Activated CD4-positive, CD25-positive, alpha-beta regulatory T cell (primary cell): ENCODE measurements around the gene COQ8B.
"Not testable (repeated sequence)": the region's sequence is repeated elsewhere in the genome, so short reads cannot be mapped to it uniquely, and the experiment has no call there.

Source experiments
- DNase-seq, 4 experiments: peaks; one replicate each; lab custom pipeline; 2025; lab: John Stamatoyannopoulos, UW

COQ8B gene

GRCh38 chr19:40716482-40717324 lies at the start of gene COQ8B, which contains the start of gene ITPKC:
Gene COQ8B, minus strand, starts transcription at chr19:40716886. Its CDS starts 2,254 bp downstream, at chr19:40714632.
Gene ITPKC, plus strand, starts transcription at chr19:40717112. Its CDS starts 24 bp downstream, at chr19:40717136.
- peak; percentile 99 to 100 (median 100) for DNase-seq

GRCh38 chr19:40766385-40766784 lies 49.7 kb upstream of the COQ8B start:
- DNase-seq = not testable (repeated sequence)

GRCh38 chr19:40763963-40764362 lies 47.3 kb upstream of the COQ8B start:
- DNase-seq = no peak

- no peak for DNase-seq
Measured at GRCh38 chr19:40763526-40763925, 46.8 kb upstream of the COQ8B start.

- no peak for DNase-seq
Measured at GRCh38 chr19:40762754-40763470, 46.2 kb upstream of the COQ8B start.

GRCh38 chr19:40759352-40759751 lies 42.7 kb upstream of the COQ8B start:
- DNase-seq = no peak

GRCh38 chr19:40758491-40758890 lies 41.8 kb upstream of the COQ8B start:
- no peak for DNase-seq

- no peak for DNase-seq
Measured at GRCh38 chr19:40756502-40757110, 39.9 kb upstream of the COQ8B start.

GRCh38 chr19:40755791-40756190 lies 39.1 kb upstream of the COQ8B start:
- DNase-seq = no peak

GRCh38 chr19:40755248-40755624 lies 38.5 kb upstream of the COQ8B start:
- DNase-seq = no peak

- DNase-seq = no peak
Measured at GRCh38 chr19:40754611-40755247, 38.0 kb upstream of the COQ8B start.

GRCh38 chr19:40752257-40752781 lies 35.6 kb upstream of the COQ8B start:
- DNase-seq = no peak

- peak; percentile 79 to 90 (median 88) for DNase-seq
Measured at GRCh38 chr19:40750874-40751537, 34.3 kb upstream of the COQ8B start, which contains the start of gene SNRPA. Gene SNRPA, plus strand, starts transcription at chr19:40751203. Its CDS starts 206 bp downstream, at chr19:40751409.

GRCh38 chr19:40750058-40750873 lies 33.6 kb upstream of the COQ8B start, which contains the start of gene ACTMAP:
Gene ACTMAP, minus strand, starts transcription at chr19:40750477. Its CDS starts 674 bp downstream, at chr19:40749803.
- peak; percentile 96 to 99 (median 98) for DNase-seq

GRCh38 chr19:40747536-40747935 lies 30.9 kb upstream of the COQ8B start:
- DNase-seq = no peak

GRCh38 chr19:40745402-40745780 lies 28.7 kb upstream of the COQ8B start:
- DNase-seq = no peak

- DNase-seq = peak in 1 of 4 experiments; percentile 19
Measured at GRCh38 chr19:40744554-40745401, 28.1 kb upstream of the COQ8B start.

GRCh38 chr19:40743926-40744325 lies 27.2 kb upstream of the COQ8B start:
- DNase-seq = no peak

GRCh38 chr19:40742886-40743285 lies 26.2 kb upstream of the COQ8B start:
- no peak for DNase-seq
